Measurements from ENCODE around the gene CELF5.
A peak's percentile ranks its signal among the peaks of the same experiment; 100 is the strongest.
"Not testable (repeated sequence)": the region's sequence is repeated elsewhere in the genome, so short reads cannot be mapped to it uniquely, and the experiment has no call there.

The CELF5 gene

DNA sequence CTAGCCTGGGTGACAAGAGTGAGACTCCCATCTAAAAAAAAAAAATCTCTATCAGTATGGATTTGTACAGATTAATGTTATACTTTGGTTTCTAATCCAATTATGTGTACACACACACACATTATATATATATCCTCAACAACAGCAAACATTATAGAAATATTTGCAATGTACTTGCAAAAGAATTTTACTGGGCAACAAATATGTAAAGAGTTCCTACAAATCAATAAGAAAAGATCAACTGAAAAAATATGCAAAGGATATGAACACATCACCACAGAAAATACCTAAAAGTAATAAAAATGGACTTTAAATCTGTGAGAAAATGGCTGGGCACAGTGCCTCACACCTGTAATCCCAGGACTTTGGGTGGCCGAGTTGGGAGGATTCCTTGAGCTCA lies 101.0 kb downstream of the CELF5 start:
- DNase-seq: no peak

DNA sequence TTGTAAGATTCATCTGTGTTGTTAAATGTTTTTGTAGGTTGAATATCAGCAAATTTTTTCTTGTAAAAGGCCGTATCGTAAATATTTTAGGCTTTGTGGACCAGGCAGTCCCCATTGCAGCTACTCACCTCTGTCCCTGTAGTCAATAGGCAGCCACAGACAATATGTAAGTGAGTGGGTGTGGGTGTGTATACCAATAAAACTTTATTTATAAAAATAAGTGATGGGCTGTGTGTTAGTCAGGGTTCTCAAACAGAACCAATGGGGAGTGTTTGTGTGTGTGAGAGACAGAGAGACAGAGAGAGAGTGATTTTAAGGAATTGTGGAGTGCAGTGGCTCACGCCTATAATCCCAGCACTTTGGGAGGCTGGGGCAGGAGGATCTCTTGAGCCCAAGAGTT lies 104.3 kb downstream of the CELF5 start:
- no peak for DNase-seq

GRCh38 chr19:3330047-3330446 lies 105.6 kb downstream of the CELF5 start:
- DNase-seq: no peak

DNA sequence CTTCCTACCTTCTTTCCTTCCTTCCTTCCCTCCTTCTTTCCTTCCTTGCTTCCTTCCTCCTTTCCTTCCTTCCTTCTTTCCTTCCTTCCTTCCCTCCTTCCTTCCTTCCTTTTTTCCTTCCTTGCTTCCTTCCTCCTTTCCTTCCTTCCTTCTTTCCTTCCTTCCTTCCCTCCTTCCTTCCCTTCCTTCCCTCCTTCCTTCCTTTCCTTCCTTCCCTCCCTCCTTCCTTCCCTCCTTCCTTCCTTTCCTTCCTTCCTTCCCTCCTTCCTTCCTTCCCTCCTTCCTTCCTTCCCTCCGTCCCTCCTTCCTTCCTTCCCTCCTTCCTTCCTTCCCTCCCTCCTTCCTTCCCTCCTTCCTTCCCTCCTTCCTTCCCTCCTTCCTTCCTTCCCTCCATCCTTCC lies 107.8 kb downstream of the CELF5 start:
- DNase-seq: not testable (repeated sequence)

- DNase-seq: no peak
Measured at GRCh38 chr19:3333020-3333583, 108.6 kb downstream of the CELF5 start.

DNA sequence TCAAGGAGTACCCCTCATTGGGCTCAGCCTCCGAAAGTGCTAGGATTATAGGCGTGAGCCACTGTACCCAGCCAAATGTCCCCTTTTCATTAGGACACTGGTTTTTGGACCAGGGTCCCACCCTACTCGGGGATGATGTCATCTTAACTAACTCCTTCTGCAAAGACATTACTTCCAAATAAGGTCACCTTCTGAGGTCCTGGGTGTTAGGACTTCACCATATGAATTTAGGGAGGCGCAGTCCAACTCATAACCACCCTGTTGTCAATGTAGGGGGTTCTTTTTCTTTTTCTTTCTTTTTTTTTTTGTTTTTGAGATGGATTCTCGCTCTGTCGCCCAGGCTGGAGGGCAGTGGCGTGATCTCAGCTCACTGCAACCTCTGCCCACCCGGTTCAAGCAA lies 109.2 kb downstream of the CELF5 start:
- DNase-seq: no peak

GRCh38 chr19:3334749-3335430 lies 110.4 kb downstream of the CELF5 start:
- DNase-seq: not testable (repeated sequence)

DNA sequence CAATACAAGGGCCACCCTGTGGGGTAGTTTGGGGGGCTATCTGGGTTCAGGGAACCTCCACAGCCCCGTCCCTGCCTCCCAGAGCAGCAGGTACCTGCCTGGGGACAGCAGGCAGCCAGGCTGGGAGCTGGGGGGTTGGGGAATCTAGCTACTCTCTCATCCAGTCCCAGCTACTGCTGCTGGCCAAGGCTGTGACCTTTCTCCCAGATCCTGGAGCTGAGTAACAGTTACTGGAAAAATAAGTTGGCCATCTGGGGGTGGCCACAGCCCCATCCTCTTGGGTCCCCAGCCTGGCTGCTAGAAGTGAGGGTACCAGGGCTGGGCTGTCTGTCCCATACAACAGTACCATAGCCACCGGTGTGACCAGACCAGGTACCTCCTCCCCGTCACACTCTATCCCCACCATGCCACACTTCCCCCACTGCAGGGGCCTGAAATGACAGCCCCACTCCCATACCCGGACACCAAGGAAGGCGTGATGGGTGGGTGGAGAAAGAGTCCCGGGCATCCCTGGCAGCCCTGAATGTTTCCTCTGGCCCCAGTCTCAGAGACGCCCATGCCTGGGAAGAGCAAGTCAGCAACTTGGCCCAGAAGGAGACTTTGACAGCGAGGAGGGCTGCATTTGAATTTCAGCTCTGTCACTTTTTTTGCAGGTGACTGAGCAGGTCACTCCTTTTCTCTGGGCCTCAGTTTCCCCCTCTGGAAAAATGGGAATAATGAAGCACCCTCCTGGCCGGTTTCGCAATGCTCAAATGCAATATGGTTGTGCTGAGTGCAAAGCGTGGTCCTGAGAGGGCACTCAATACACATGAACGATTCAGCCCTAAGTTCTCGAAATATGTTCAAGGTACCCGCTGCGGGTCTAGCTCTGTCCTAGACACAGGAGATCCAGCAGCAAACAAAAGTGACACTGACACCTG lies 111.2 kb downstream of the CELF5 start:
- DNase-seq: no peak

DNA sequence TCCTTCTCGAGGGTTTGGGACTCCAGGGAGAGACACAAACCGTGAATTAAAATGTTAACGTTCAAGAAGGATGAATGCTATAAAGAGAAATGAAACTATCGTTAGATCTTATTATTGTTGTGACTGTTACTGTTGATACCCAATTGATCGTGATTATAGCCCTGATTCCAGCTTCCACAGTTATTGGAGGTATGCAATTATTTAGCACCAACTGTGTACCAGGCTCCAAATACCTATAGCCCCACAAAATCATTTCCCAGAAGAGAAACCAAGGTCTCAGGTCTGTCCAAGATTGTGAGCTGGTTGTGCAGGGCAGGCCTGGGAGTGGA lies 111.9 kb downstream of the CELF5 start:
- DNase-seq: no peak

- DNase-seq: peak; percentile 84
Measured at GRCh38 chr19:3336680-3337523, 112.4 kb downstream of the CELF5 start.

DNA sequence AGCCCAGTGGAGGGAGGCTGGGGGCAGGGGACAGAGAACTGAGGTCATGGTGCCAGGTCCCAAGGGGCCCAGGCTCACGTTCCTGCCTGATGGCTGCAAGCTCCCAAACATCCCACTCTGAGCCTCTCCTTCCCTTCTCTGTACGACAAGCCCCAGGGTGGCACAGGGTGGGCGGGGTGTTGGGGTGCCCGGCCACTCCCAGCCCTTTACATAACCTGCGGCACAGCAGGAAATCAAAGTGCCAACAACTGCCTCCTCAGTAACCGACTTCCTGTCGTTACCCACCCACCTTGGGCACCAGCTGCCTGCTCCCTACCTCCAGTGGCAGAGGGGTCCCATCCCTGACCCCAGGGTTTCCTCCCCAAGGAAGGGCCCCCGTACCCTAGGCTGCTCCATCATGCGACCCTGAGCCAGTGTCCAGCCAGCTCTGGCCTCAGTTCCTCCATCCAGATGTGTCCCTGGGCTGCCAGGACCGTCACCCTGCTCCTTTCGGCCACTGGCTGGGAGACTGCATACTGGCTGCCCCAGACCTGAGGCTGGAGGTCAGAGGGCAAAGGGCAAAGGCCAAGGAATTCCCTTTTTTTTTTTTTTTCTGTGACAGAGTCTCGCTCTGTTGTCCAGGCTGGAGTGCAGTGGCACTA lies 114.2 kb downstream of the CELF5 start:
- peak; percentile 29 for DNase-seq

DNA sequence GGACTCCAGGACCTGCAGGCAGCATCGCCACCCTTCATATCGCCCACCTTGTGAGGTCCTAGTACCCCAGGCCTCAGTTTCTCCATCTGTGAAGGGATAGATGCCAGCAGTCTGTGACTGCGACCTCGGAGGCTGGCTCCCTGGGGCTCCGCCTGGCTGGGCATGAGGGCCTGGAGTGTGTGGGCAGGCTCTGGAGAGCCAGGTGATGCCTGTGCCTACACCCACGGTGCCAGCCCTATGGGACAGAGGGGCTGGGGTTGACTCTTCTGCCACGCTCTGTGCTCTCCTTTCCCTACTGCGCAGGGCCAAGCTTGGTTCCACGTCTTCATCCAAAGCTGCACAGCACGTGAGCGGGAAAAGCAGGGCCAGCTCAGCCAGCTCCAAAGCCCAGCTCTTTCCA lies 115.9 kb downstream of the CELF5 start:
- DNase-seq: no peak

GRCh38 chr19:3342246-3342645 lies 117.8 kb downstream of the CELF5 start:
- DNase-seq: no peak

GRCh38 chr19:3342962-3343361 lies 118.5 kb downstream of the CELF5 start:
- not testable (repeated sequence) for DNase-seq

- peak; percentile 58 for DNase-seq
Measured at GRCh38 chr19:3343619-3344502, 119.4 kb downstream of the CELF5 start.

DNA sequence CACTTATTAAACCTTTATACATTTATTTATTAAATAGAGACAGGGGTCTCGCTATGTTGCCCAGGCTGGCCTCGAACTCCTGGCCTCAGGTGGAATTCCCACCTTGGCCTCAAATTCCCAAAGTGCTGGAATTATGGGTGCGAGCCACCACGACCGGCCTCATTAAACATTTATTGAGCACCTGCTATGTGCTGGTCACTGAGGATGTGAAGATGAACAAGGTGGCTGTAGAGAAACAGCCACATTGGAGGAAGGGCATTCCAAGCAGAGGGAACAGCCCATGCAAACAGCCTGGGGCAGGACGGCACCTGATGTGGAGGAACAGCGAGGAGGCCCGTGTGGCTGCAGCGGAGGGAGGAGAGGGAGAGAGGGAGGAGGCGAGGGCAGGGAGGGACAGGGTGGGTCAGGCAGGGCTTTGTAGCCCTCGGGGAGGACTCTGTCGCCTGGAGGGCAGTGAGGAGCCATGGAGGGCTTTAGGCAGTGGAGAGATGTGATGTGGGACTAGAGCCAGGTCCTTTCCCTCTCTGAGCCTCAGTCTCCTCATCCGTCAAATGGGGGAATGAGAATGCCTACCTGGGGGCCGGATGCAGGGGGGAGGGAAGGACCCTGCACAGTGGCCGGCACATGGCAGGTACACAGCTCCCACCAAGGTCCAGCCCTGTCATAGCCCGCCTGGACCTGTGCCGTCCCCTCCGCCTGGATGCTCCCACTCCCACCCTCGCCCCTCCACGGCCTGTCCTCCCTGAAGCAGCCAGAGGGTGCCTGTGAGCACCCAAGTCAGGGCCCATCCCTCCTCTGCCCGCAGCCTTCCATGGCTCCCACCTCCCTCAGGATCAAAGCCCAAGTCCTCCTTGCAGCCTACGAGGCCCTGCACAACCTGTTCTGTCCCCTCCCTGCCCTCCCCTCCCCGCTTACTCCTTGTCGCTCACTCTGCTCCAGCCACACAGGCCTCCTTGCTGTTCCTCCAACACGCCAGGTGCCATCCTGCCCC lies 120.4 kb downstream of the CELF5 start:
- DNase-seq: no peak

- no peak for DNase-seq
Measured at GRCh38 chr19:3345850-3346460, 121.5 kb downstream of the CELF5 start.

Measured in NCI-H774 (cell line).